GM12891 (cell line): ENCODE data around the gene CMBL.

Experiments
- PAX5 ChIP-seq: IDR thresholded peaks from 2 replicates; pipeline ENCODE4 v1.6.1; 2011; ENCODE audit warnings: low read length, moderate library complexity, mild to moderate bottlenecking; ENCODE audit not compliant: insufficient read depth, severe bottlenecking
- POLR2A ChIP-seq: IDR thresholded peaks from 2 replicates; pipeline ENCODE4 v1.6.1; 2011; ENCODE audit warnings: low read depth, low read length, control low read depth
- POLR2AphosphoS5 ChIP-seq: IDR thresholded peaks from 2 replicates; pipeline ENCODE4 v1.6.1; 2011; ENCODE audit warnings: low read depth, low read length, control low read depth
- SPI1 ChIP-seq: IDR thresholded peaks from 2 replicates; pipeline ENCODE4 v1.6.1; 2011; ENCODE audit warnings: low read depth, low read length, control low read depth
- TAF1 ChIP-seq: IDR thresholded peaks from 2 replicates; pipeline ENCODE4 v1.6.1; 2011; ENCODE audit warnings: low read depth, low read length, control low read depth

DNA sequence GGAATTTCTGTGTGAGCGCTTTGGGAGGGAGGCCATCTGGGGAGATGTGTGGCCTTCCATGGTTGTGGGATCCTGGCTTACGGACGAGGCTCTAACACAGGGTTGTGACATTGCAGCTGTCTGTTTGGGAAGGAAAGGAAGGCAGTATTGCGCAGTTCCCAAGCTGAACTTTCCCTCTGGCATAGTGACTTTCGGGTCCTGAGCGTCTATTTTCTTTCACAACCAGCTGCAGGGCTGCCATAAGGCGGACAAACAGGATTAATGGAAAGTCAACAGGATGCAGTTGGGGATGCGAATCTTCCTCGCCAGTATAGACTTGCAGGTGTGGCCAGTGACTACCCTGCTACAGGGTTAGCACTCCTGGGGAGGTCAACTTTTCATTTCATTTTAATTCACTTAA, 31.7 kb downstream of the CMBL start:
- no peak for TF ChIP-seq POLR2A
- no peak for TF ChIP-seq POLR2AphosphoS5
- no peak for TF ChIP-seq TAF1
- no peak for TF ChIP-seq SPI1
- no peak for TF ChIP-seq PAX5
